ENCODE data around the gene METTL4.

Gene METTL4

DNA sequence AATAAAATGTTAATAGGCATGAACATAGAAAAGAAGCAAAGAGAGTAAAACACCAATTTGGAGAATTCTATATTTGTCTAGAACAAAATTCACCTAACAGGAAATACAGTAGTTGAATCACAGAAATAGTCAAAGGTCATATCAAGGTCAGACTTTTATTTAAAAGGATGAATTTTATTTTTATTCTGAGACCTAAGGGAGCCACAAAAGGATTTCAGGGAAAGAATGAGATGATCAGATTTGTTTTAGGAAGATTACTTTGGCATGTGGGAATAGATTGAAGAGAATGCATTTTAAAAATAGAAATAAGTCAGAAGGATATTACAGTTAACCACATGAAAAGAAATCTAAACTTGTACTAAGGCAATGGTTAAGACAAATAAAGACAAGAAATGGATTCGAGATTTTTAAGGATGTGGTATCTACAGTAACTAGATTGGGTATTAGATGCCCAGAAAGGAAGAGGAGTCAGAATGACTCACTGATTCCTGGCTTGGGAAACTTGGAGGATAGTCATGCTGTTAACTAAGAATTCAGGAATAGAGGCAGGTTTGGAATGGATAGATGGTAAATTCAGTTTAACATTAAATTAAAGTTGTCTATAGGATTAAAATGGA is 56.0 kb downstream of the METTL4 start:
- DNase-seq: no peak

GRCh38 chr18:2513616-2514015 is 57.7 kb downstream of the METTL4 start:
- no peak for DNase-seq

- no peak for DNase-seq
Measured at GRCh38 chr18:2512059-2512458, 59.2 kb downstream of the METTL4 start.

DNA sequence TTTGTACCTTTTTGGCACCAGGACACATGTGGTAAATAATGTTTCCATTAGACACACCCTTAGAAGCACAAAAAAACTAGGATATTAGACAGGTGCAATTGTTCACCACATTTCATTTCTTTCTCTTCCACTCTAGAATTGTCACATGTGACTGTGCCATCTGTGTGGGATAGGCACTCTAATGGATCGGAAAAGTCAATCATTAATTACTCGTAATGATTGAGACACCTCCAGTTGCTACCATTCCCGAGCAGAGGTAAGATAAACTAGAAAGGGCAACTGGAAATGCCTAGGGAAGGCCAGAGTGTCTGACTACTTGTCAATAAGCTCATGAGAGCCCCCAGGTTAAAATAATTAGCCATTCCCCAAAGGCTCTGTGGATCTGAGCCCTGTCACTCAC is 59.9 kb downstream of the METTL4 start:
- no peak for DNase-seq

DNA sequence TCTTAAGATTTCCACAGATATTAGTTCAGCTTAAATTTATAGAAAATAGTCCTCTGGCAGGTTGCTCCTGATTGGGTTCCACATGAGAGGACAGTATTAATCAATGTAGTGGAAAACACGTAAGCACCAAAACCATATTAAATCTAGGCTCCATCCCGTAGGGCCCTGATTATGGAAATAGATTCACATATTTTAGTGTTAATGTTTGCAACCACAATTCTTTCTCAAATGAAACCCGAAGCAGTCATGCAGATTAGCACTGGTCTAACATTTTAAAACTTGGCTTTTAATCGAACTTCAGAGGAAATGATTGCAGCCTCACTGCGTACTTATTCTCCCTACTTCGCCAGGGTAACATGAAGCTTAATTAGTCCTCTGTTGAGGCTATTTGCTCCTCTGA is 60.9 kb downstream of the METTL4 start:
- DNase-seq: no peak

DNA sequence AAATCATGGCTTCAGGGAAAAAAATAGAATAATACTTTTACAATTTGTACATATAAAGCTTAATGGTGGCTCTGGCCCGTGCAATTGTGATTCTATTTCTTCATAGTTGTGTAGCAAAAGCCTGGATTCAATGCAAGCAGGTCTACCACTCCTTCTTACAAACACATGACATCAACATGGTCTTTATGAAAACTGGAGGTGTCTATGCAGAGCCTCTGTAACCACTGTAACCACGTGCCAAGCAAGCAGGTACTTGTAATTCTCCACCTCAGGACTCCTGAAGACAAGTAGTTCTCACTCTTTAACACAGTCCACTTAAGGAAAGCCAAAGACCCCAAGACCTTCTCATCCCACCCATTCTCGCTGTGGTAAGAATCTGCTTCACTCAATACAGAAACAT is 62.6 kb downstream of the METTL4 start:
- no peak for DNase-seq

DNA sequence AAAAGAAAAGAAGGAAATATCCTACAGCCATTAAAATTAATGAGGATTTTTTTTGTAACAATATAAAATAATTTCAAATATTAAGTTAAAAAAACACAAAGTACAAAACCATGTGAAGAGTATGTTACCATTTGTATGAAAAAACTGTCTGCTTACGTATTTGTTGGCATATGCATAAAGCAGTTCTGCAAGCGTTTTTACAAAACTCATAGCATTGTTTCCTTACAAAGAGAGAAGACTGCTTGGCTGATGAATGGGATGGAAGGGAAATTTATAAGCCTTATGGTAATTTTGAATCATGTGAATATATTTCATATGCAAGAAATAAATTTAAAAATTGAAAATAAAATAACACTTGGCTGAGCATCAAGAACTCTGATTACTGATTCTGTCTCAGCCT is 63.1 kb downstream of the METTL4 start:
- DNase-seq: no peak

DNA sequence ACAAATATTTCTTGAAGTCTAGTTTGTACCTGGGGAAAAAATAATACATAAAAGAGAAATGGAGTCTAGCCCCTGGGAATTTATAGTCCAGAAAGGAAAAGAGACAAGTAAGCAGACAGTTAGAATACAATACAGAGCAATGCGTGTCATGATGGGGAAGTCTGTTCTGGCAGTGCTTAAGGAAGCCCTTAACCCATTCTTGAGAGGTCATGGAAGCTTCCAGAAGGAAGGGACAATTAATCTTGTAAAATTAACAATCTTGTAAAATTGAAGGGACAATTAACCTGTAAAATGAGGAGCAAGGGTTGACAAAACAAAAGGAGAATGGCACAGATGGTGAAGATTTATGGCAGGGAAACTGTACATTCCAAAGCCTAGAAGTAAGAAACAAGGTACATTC is 66.7 kb downstream of the METTL4 start:
- no peak for DNase-seq

GRCh38 chr18:2502880-2503279 is 68.4 kb downstream of the METTL4 start:
- DNase-seq: no peak

DNA sequence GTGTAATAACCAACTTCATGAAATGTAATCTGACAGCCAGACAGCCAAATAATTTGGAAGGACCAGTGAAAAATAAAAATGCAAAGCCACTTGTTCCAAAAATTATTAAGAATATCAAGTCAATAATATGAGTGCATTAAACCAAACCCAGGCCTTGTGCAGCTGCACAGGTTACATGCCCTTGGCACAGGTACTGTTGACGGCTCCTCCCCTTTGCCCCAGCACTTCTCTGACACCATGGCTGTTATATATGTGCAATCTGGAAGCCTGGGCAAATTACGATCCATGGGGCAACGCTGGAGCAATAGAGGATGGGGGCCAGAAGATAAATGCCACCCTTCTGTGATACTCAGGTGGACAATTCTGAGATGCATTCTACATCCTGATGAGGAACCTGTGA is 68.9 kb downstream of the METTL4 start:
- DNase-seq: no peak

GRCh38 chr18:2497797-2498196 is 73.5 kb downstream of the METTL4 start:
- DNase-seq: no peak

GRCh38 chr18:2495381-2495780 is 75.9 kb downstream of the METTL4 start:
- no peak for DNase-seq

DNA sequence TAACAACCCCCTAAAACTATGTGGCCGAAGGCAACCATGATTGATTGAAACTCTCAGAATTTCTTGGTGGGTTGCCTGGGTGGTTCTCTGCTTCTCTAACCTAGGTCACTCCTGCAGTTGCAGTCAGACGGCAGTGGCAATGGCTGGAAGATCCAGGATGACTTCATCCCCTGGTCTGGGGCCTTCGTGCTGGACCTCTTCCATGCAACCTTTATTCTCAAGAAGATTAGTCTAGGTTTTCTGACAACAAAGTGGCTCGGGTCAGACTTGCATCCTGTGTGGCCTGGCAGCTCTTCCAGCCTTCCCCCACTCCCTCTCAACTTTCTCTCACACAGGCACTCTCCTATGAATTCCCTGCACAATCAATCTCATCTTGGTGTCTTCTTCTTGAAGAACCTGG is 76.4 kb downstream of the METTL4 start:
- DNase-seq: no peak
